NB4 (cell line): ENCODE results near the gene SCRN3.
"Not testable (repeated sequence)": the region's sequence is repeated elsewhere in the genome, so short reads cannot be mapped to it uniquely, and the experiment has no call there.

Source experiments
- DNase-seq: peaks from one replicate; pipeline ENCODE4 v3.0.0; 2010; ENCODE audit warnings: low read depth
- H3K4me3 ChIP-seq: one replicate; pipeline ENCODE4 v1.5.1; 2011; ENCODE audit warnings: mild to moderate bottlenecking, low read depth, low read length, moderate library complexity
- CTCF ChIP-seq: IDR thresholded peaks from one replicate; pipeline ENCODE4 v1.5.1; 2012; ENCODE audit warnings: low read depth, low read length
- MAX ChIP-seq: IDR thresholded peaks from 2 replicates; pipeline ENCODE4 v1.6.1; 2011; ENCODE audit warnings: low read depth, low read length
- MYC ChIP-seq: IDR thresholded peaks from 2 replicates; pipeline ENCODE4 v1.6.1; 2011; ENCODE audit warnings: low read depth, low read length
- POLR2A ChIP-seq: IDR thresholded peaks from 2 replicates; pipeline ENCODE4 v1.6.1; 2011; ENCODE audit warnings: mild to moderate bottlenecking; ENCODE audit not compliant: insufficient read length; ENCODE audit errors: extremely low read depth

Gene SCRN3

GRCh38 chr2:174362949-174363348 lies 32.6 kb upstream of the SCRN3 start:
- TF ChIP-seq MYC (no peak), MAX (no peak), CTCF (no peak), POLR2A (no peak)
- no peak for DNase-seq
- H3K4me3 ChIP-seq, result no peak overlapping the region

- not testable (repeated sequence) for DNase-seq, H3K4me3 ChIP-seq
Measured at GRCh38 chr2:174363492-174364225, 31.9 kb upstream of the SCRN3 start.

GRCh38 chr2:174364628-174365027 lies 30.9 kb upstream of the SCRN3 start:
- DNase-seq, result no peak
- H3K4me3 ChIP-seq, result no peak overlapping the region
- TF ChIP-seq CTCF (no peak), POLR2A (no peak), MAX (no peak), MYC (no peak)

GRCh38 chr2:174365571-174365970 lies 30.0 kb upstream of the SCRN3 start:
- TF ChIP-seq CTCF (no peak), MAX (no peak), MYC (no peak), POLR2A (no peak)
- H3K4me3 ChIP-seq, result no peak overlapping the region
- DNase-seq, result no peak

GRCh38 chr2:174368691-174369090 lies 26.8 kb upstream of the SCRN3 start:
- TF ChIP-seq MYC (no peak), MAX (no peak), CTCF (no peak)
- no peak overlapping the region for H3K4me3 ChIP-seq
- DNase-seq, result no peak

- H3K4me3 ChIP-seq, result no peak overlapping the region
- no peak for TF ChIP-seq MYC
- peak; percentile 32 for DNase-seq
Measured at GRCh38 chr2:174376967-174377366, 18.6 kb upstream of the SCRN3 start.

- peak; percentile 31 for DNase-seq
Measured at GRCh38 chr2:174383796-174384195, 11.7 kb upstream of the SCRN3 start.

More at GRCh38 chr2:174383796-174384195, 11.7 kb upstream of the SCRN3 start:
- no peak overlapping the region for H3K4me3 ChIP-seq
- TF ChIP-seq MYC, result no peak
- no peak for TF ChIP-seq POLR2A
- TF ChIP-seq CTCF, result no peak
- no peak for TF ChIP-seq MAX
